ENCODE results near the gene ERI2.

The ERI2 gene, protein sequence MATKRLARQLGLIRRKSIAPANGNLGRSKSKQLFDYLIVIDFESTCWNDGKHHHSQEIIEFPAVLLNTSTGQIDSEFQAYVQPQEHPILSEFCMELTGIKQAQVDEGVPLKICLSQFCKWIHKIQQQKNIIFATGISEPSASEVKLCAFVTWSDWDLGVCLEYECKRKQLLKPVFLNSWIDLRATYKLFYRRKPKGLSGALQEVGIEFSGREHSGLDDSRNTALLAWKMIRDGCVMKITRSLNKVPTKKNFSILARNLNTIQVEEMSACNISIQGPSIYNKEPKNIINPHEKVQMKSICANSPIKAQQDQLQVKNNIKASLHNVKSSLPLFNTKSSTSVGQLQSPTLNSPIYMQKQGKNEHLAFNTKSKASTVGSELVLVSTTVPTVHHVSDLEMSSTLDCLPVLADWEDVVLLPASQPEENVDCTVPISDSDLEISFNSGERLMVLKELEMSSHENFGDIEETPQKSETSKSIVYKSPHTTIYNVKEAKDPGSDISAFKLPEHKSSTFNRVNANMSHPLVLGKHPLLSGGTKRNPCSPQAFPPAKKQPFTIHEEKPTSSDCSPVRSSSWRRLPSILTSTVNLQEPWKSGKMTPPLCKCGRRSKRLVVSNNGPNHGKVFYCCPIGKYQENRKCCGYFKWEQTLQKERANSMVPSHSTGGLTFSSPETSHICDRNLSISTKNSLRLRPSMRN

DNA sequence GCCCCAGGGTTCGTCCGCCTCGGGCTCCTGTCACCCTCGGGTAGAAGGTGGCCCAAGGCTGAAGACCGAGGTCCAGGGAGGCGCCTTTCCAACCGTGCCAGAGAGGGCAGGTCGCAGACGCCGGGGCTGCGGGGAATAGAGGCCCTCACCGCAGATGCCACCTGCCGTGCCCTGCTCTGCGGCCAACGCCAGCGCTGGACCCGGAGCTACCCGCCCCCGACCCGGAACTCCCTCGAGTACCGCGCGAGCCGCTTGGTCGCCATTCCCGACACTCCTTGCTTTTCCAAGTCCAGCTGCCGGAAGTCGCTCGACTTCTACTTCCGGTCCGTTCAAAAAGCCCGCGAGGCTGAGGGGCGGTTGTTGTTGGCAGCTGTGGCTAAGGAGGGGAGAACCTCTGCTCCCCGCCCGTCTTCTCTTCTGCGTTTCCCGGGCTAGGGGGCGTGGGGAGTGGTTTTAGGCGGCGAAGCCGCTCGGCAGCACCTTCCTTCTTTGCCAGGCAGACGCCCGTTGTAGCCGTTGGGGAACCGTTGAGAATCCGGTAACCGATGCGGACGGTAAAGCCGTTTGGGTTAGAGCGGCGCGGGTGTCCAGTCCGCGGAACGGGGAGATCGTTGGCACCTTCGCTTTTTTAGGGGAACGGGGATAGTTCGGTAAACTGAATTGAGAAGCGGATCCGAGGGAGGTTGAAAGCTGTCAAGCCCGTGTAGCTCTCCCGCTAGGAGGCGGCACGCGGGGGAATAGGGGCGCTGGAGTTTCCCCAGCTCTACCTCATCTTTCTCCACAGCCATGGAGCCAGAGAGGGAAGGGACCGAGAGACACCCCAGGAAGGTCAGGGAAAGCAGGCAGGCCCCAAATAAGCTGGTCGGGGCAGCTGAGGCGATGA lies at the start of gene ERI2, which contains the start of gene REXO5:
TSS of gene ERI2 (minus strand) at position 305 of the 883 bp plus-strand sequence. CDS start at position 263, 42 bp downstream.
TSS of gene REXO5 (plus strand) at position 360 of the 883 bp plus-strand sequence. CDS start at position 787, 427 bp downstream.
- DNase-seq (ENCODE audit: extremely low read depth, insufficient read length): peak; percentile 85
- Histone ChIP-seq H3K27me3 (replicated peaks; ENCODE audit: control insufficient read depth, insufficient read depth, low read length) (no peaks in the 10 kb centered on the region), H3K4me3 (replicated peaks; ENCODE audit: low read depth, low read length) (peak within 1 kb of the TSS; percentile 87), H3K36me3 (ENCODE audit: control insufficient read depth, insufficient read depth, low read length) (no peaks in the 10 kb centered on the region; the same call in 1 of the 2 replicates)
- TF ChIP-seq CTCF (IDR thresholded peaks at IDR 0.05; ENCODE audit: insufficient read depth, low read length, poor library complexity, severe bottlenecking): peak; percentile 67

DNA sequence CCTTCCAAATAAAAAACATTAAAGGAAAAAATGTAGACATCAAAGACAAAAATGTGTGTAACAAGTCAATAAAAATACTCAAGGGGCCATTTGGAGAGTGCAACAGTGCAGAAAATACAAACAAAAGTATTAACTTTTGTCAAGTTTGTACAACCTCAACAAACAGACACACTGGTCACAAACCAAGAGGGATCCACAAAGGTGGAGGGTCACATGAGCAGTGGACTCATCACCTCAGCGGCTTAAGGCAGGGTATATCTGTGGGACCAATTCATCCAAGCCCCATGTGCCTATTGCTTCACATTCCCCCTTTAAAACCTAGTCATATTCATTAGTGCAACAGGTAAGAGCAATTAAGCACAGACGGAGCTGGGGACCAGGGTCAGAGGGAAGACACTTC lies 48.7 kb upstream of the ERI2 start:
- Histone ChIP-seq H3K4me3 (replicated peaks; ENCODE audit: low read depth, low read length) (no peak overlapping the region), H3K27me3 (replicated peaks; ENCODE audit: control insufficient read depth, insufficient read depth, low read length) (no peaks in the 10 kb centered on the region), H3K36me3 (ENCODE audit: control insufficient read depth, insufficient read depth, low read length) (peaks cover 4% of the 10 kb centered on the region)
- TF ChIP-seq CTCF (IDR thresholded peaks at IDR 0.05; ENCODE audit: insufficient read depth, low read length, poor library complexity, severe bottlenecking): no peak
- no peak for DNase-seq (ENCODE audit: extremely low read depth, insufficient read length)

- Histone ChIP-seq H3K4me3 (replicated peaks; ENCODE audit: low read depth, low read length) (no peak overlapping the region), H3K27me3 (replicated peaks; ENCODE audit: control insufficient read depth, insufficient read depth, low read length) (no peaks in the 10 kb centered on the region), H3K36me3 (ENCODE audit: control insufficient read depth, insufficient read depth, low read length) (peaks cover 2% of the 10 kb centered on the region; the same call in 1 of the 2 replicates)
- no peak for TF ChIP-seq CTCF (IDR thresholded peaks at IDR 0.05; ENCODE audit: insufficient read depth, low read length, poor library complexity, severe bottlenecking)
- DNase-seq (ENCODE audit: extremely low read depth, insufficient read length): no peak
These were observed 47.8 kb upstream of the ERI2 start for GRCh38 chr16:20853981-20854620.

- no peaks in the 10 kb centered on the region for H3K27me3 ChIP-seq (replicated peaks; ENCODE audit: control insufficient read depth, insufficient read depth, low read length)
- no peak for TF ChIP-seq CTCF (IDR thresholded peaks at IDR 0.05; ENCODE audit: insufficient read depth, low read length, poor library complexity, severe bottlenecking)
- no peak for DNase-seq (ENCODE audit: extremely low read depth, insufficient read length)
- peaks cover 2% of the 10 kb centered on the region; the same call in 1 of the 2 replicates for H3K36me3 ChIP-seq (ENCODE audit: control insufficient read depth, insufficient read depth, low read length)
- H3K4me3 ChIP-seq (replicated peaks; ENCODE audit: low read depth, low read length): no peak overlapping the region
These were observed 46.9 kb upstream of the ERI2 start for GRCh38 chr16:20853143-20853542.

- DNase-seq (ENCODE audit: extremely low read depth, insufficient read length): no peak
- TF ChIP-seq CTCF (IDR thresholded peaks at IDR 0.05; ENCODE audit: insufficient read depth, low read length, poor library complexity, severe bottlenecking): no peak
- H3K36me3 ChIP-seq (ENCODE audit: control insufficient read depth, insufficient read depth, low read length): peaks cover 2% of the 10 kb centered on the region; the same call in 1 of the 2 replicates
- H3K27me3 ChIP-seq (replicated peaks; ENCODE audit: control insufficient read depth, insufficient read depth, low read length): no peaks in the 10 kb centered on the region
- no peak overlapping the region for H3K4me3 ChIP-seq (replicated peaks; ENCODE audit: low read depth, low read length)
These were observed 45.3 kb upstream of the ERI2 start for GRCh38 chr16:20851601-20852000.

Data from GM06990 (cell line).